ENCODE measurements around the gene HEBP2. TPM values are rescaled to one million over a fixed set of nuclear protein-coding genes. Genes with fewer than 3 reads are reported as not detected.

Gene HEBP2
- total and polyA plus RNA-seq, 2 of the 4 experiments (the other 2 are of a cell fraction) = 3.9 to 6.1 TPM

- H3K4ac ChIP-seq (ENCODE audit: low read depth, low read length) = no peak overlapping the region; the same call in 1 of the 2 replicates
- H3K18ac ChIP-seq (ENCODE audit: low read depth, low read length) = no peak overlapping the region
- DNase-seq (no peak), ATAC-seq (ENCODE audit: low read depth) (no peak)
- H2BK20ac ChIP-seq (ENCODE audit: low read depth, low read length) = no peak overlapping the region
- POLR2A ChIA-PET (ENCODE audit: unreplicated experiment) = no interaction called here
- no peak overlapping the region for H3K4me2 ChIP-seq (ENCODE audit: low read depth, low read length)
- intact Hi-C loops (cut with micrococcal nuclease) = no loop called here
- no peak overlapping the region; the same call in 1 of the 2 replicates for H2BK120ac ChIP-seq (ENCODE audit: low read depth, low read length)
- no TSS peak for BruUV-seq (replicated peaks)
- no peak overlapping the region for H3K27ac ChIP-seq (ENCODE audit: insufficient read depth, low read length)
- peak overlapping the region; percentile 75 for H2AK9ac ChIP-seq (replicated peaks; ENCODE audit: low read depth, low read length, poor library complexity)
- dilution Hi-C loops (cut with HindIII; ENCODE audit: low sequenced_read_pairs, unreplicated experiment) = no loop called here
- peaks cover 0 to 18% of the 10 kb centered on the region in 2 experiments; a peak in 3 of 4 replicates for H3K79me1 ChIP-seq (ENCODE audit: low read depth in 1 of 2, low read length in 2 of 2)
- TF ChIP-seq FOS (IDR thresholded peaks at IDR 0.05; ENCODE audit: low read depth, low read length) = no peak
- H4K91ac ChIP-seq (ENCODE audit: insufficient read depth, low read depth, low read length) = peak overlapping the region; percentile 48; the same call in 1 of the 2 replicates
- H3K23ac ChIP-seq (ENCODE audit: low read depth, low read length) = no peak overlapping the region
- no peak overlapping the region for H3K14ac ChIP-seq (replicated peaks; ENCODE audit: low read depth, low read length)
- H3K56ac ChIP-seq (ENCODE audit: extremely low read depth, insufficient read depth, low read length) = no peak overlapping the region
- peak overlapping the region; percentile 62 for H2BK5ac ChIP-seq (ENCODE audit: low read depth, low read length, poor library complexity, severe bottlenecking)
- no peak overlapping the region for H3K9ac ChIP-seq (ENCODE audit: low read depth, low read length)
- no peaks in the 10 kb centered on the region for H4K20me1 ChIP-seq (ENCODE audit: insufficient read depth, low read length)
- CTCF ChIA-PET = no interaction called here
- H2BK15ac ChIP-seq (ENCODE audit: low read depth, low read length) = no peak overlapping the region
- peak overlapping the region; percentile 54 for H2AFZ ChIP-seq (replicated peaks; ENCODE audit: low read length, poor library complexity)
- 87% methylated on average over 6 of the region's 20 CpGs; no CpG with 5 or more reads in 1 of the 2 experiments for WGBS, 2 experiments (ENCODE audit: extremely low coverage in 2 of 2, insufficient read length in 1 of 2)
- peaks cover 10% of the 10 kb centered on the region for H3K9me1 ChIP-seq (ENCODE audit: insufficient read depth, low read length)
- H4K8ac ChIP-seq (ENCODE audit: low read depth in 2 of 2, low read length in 2 of 2) = 0 out of 4 replicates have a peak overlapping the region, but pooled peaks of 1 of the 2 experiments have one; percentile 27
- H2AK5ac ChIP-seq (ENCODE audit: low read depth, low read length) = peak overlapping the region; percentile 51
- peaks cover 8% of the 10 kb centered on the region; the same call in 1 of the 2 replicates for H3K4me1 ChIP-seq (ENCODE audit: control insufficient read depth, insufficient read depth, low read length)
- H4K5ac ChIP-seq (ENCODE audit: low read depth, low read length) = 0 out of 2 replicates have a peak overlapping the region, but pooled peaks have one; percentile 24
- no peaks in the 10 kb centered on the region for H3K36me3 ChIP-seq (ENCODE audit: control insufficient read depth, insufficient read depth, low read length)
- in situ Hi-C loops (cut with MboI; ENCODE audit: low sequenced_read_pairs) = no loop called here
- H3K27me3 ChIP-seq (ENCODE audit: control insufficient read depth, insufficient read depth, low read length) = no peaks in the 10 kb centered on the region
- H3K9me3 ChIP-seq (ENCODE audit: control insufficient read depth, insufficient read depth, low read length) = no peaks in the 10 kb centered on the region
- no peak overlapping the region for H3K4me3 ChIP-seq (ENCODE audit: insufficient read depth, low read depth, low read length)
These were observed 60.1 kb downstream of the HEBP2 start for GRCh38 chr6:138464085-138464484.
